B cell (primary cell): Measurements from ENCODE around the gene NAV2. TPM values are rescaled to one million over a fixed set of nuclear protein-coding genes. Genes with fewer than 3 reads are reported as not detected.

ENCODE experiments used
- ATAC-seq: fragments of 200-7000 bp; cut with Tn5 transposase; one replicate; pipeline ENCODE4 v1.10.0; 2021; ENCODE audit warnings: low read depth, mild to moderate bottlenecking, moderate number of reproducible peaks, moderate library complexity
- CTCF ChIA-PET: fragments of 350-600 bp; sonication (Branson Sonifier 250); formaldehyde crosslinking; loops from one replicate; lab custom pipeline; 2021; ENCODE audit warnings: antibody characterized with exemption, inconsistent platforms; lab: Charles Lee
- POLR2A ChIA-PET: fragments of 350-600 bp; sonication (Branson Sonifier 250); formaldehyde crosslinking; loops from one replicate; lab custom pipeline; 2021; ENCODE audit warnings: antibody characterized with exemption; lab: Charles Lee
- DNase-seq: peaks from one replicate; pipeline ENCODE4 v3.0.0; 2013
- H2AFZ ChIP-seq: 2 replicates; pipeline ENCODE4 v1.6.1; 2012; ENCODE audit warnings: mild to moderate bottlenecking, low read depth, low read length; ENCODE audit not compliant: insufficient read depth, poor library complexity, severe bottlenecking
- H3K27ac ChIP-seq, 2 donors: 1 replicate in 1 of 2; 2 replicates in 1 of 2; pipeline ENCODE4 v1.5.1; 2012 to 2013; ENCODE audit warnings: low read length in 2 of 2, mild to moderate bottlenecking in 2 of 2, moderate library complexity in 1 of 2
- H3K27me3 ChIP-seq, 4 experiments: fragments of 200-600 bp in 1 of 4; sonication (generic) in 1 of 4; replicated peaks in 1 of 4; 1 replicate in 2 of 4; 2 replicates in 2 of 4; pipeline versions ENCODE4 v1.6.1 to v1.7.0; 2013 to 2016; ENCODE audit warnings: low read length in 3 of 4, mild to moderate bottlenecking in 2 of 4, mixed read lengths in 1 of 4, moderate library complexity in 1 of 4; ENCODE audit not compliant: insufficient read depth in 4 of 4, control insufficient read depth in 3 of 4; ENCODE audit errors: control extremely low read depth in 1 of 4
- H3K36me3 ChIP-seq, 2 experiments: replicated peaks in 1 of 2; 1 replicate in 1 of 2; 2 replicates in 1 of 2; pipeline versions ENCODE4 v1.6.1 to v1.7.1; 2013; ENCODE audit warnings: low read length in 1 of 2; ENCODE audit not compliant: insufficient read depth in 2 of 2, control insufficient read depth in 1 of 2; ENCODE audit errors: control extremely low read depth in 1 of 2, extremely low read depth in 1 of 2
- H3K4me1 ChIP-seq, 2 donors: fragments of 200-600 bp in 1 of 2; sonication (generic) in 1 of 2; 1 replicate in 1 of 2; 2 replicates in 1 of 2; pipeline versions ENCODE4 v1.5.1 to v1.6.1; 2013 to 2017; ENCODE audit warnings: low read length in 2 of 2; ENCODE audit not compliant: control insufficient read depth in 2 of 2, insufficient read depth in 2 of 2
- H3K4me2 ChIP-seq: replicated peaks from 2 replicates; pipeline ENCODE3; 2012; ENCODE audit warnings: mild to moderate bottlenecking, low read depth, low read length; ENCODE audit not compliant: poor library complexity, severe bottlenecking
- H3K4me3 ChIP-seq, 5 experiments: fragments of 200-600 bp in 1 of 5; sonication (generic) in 1 of 5; 1 replicate in 3 of 5; 2 replicates in 2 of 5; pipeline versions ENCODE4 v1.5.1 to v1.7.0; 2011 to 2016; ENCODE audit warnings: low read length in 4 of 5, mild to moderate bottlenecking in 4 of 5, low read depth in 2 of 5, control low read depth in 1 of 5, moderate library complexity in 1 of 5; ENCODE audit not compliant: insufficient read depth in 1 of 5; ENCODE audit errors: control extremely low read depth in 1 of 5, extremely low read depth in 1 of 5
- H3K79me2 ChIP-seq: fragments of 200-600 bp; sonication (generic); one replicate; pipeline ENCODE4 v1.6.0; 2016; ENCODE audit warnings: low read length; ENCODE audit not compliant: control insufficient read depth, insufficient read depth
- H3K9ac ChIP-seq: fragments of 200-600 bp; sonication (generic); 2 replicates; pipeline ENCODE4 v1.6.1; 2017; ENCODE audit warnings: mild to moderate bottlenecking, low read length, moderate library complexity
- H3K9me3 ChIP-seq, 3 donors: one replicate each; pipeline versions ENCODE4 v1.6.1 to v1.7.1; 2013; ENCODE audit warnings: low read length in 2 of 3; ENCODE audit not compliant: control insufficient read depth in 2 of 3, insufficient read depth in 1 of 3; ENCODE audit errors: control extremely low read depth in 1 of 3
- H4K20me1 ChIP-seq: 2 replicates; pipeline ENCODE4 v1.6.0; 2012; ENCODE audit warnings: mild to moderate bottlenecking, low read length; ENCODE audit not compliant: insufficient read depth, control insufficient read depth, poor library complexity, severe bottlenecking
- H3K27ac Mint-ChIP-seq: one replicate; pipeline ENCODE4 v1.8.0; 2021; ENCODE audit warnings: mixed read lengths
- H3K27me3 Mint-ChIP-seq: one replicate; pipeline ENCODE4 v1.8.0; 2021; ENCODE audit warnings: mixed read lengths
- H3K4me1 Mint-ChIP-seq: one replicate; pipeline ENCODE4 v1.8.0; 2021; ENCODE audit warnings: mixed read lengths
- H3K4me3 Mint-ChIP-seq: one replicate; pipeline ENCODE4 v1.8.0; 2021; ENCODE audit warnings: mixed read lengths
- H3K9me3 Mint-ChIP-seq: one replicate; pipeline ENCODE4 v1.8.0; 2022; ENCODE audit warnings: mixed read lengths; ENCODE audit not compliant: insufficient read depth
- CTCF ChIP-seq: fragments of 200-600 bp; IDR thresholded peaks from one replicate; pipeline ENCODE4 v1.8.0; 2022; ENCODE audit warnings: antibody characterized with exemption, mild to moderate bottlenecking
- EZH2 ChIP-seq: IDR thresholded peaks from 2 replicates; pipeline ENCODE4 v1.6.1; 2012; ENCODE audit warnings: borderline replicate concordance, low read depth, mild to moderate bottlenecking, moderate library complexity, low read length; ENCODE audit not compliant: insufficient read depth, poor library complexity, severe bottlenecking
- WGBS: methylation state at CpG from one replicate; pipeline ENCODE4 v1.1.5; 2013; ENCODE audit warnings: missing lambda C conversion rate; ENCODE audit not compliant: insufficient coverage; 5-methylcytosine and 5-hydroxymethylcytosine counted together
- intact Hi-C: fragments of 100-400 bp; cut with micrococcal nuclease; formaldehyde crosslinking; loops from one replicate; pipeline ENCODE4 v1.10.0; 2022
- polyA plus RNA-seq: library from polyadenylated mRNA; depleted of rRNA; stranded (reverse); fragments of >200 nt; gene quantifications from 2 replicates; pipeline ENCODE4 v1.2.3, GENCODE V29; 2012
- total RNA-seq, 2 donors: library from RNA; stranded (reverse); fragments of 120-200 nt in 1 of 2; gene quantifications; 1 replicate in 1 of 2; 2 replicates in 1 of 2; pipeline versions ENCODE4 v1.2.3 to v1.2.4, GENCODE V29; 2013 to 2022

NAV2 gene
- total and polyA plus RNA-seq, 2 donors (not counting 1 experiment from before 2014, with no cell fraction given): 0.82 to 22.2 TPM

DNA sequence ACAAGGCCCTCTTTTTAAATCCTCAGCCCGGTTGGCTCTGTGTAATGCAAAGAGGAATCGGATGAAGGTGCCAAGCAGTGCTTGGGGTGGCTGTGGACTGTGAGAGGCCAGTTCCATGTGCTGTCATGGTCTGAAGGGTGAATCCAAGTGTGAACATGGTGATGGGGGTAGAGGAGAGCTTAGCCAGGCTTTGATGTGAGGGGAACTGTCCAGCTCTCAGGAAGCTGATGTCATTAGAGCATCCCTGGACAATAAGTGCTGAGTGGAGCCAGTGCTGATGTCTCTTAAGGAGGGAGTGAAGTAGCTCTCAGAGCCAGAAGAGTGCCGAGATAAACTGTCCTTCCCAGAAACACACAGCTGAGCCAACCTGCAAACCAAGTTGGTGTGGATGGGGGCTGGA lies 53.6 kb downstream of the NAV2 start:
- DNase-seq (no peak), ATAC-seq (no peak)
- CTCF ChIA-PET: interaction anchor here (1.2 kb wide), 1 partner anchor 10 kb away, joined by 3 read pairs; no protein-coding TSS in a partner anchor
- Mint-ChIP-seq H3K27ac (no peak overlapping the region), H3K27me3 (peaks cover 33% of the 10 kb centered on the region), H3K4me3 (no peak overlapping the region), H3K4me1 (no peaks in the 10 kb centered on the region), H3K9me3 (no peaks in the 10 kb centered on the region)
- no peak overlapping the region for H3K4me3 ChIP-seq
- no peaks in the 10 kb centered on the region for H4K20me1 ChIP-seq
- H3K36me3 ChIP-seq: no peaks in the 10 kb centered on the region
- intact Hi-C loops: no loop called here
- no peak overlapping the region for H3K27ac ChIP-seq
- TF ChIP-seq EZH2: no peak
- TF ChIP-seq CTCF: no peak
- H3K9ac ChIP-seq: no peak overlapping the region
- POLR2A ChIA-PET: interaction anchor here (0.6 kb wide), 1 partner anchor 12 kb away, joined by 3 read pairs; no protein-coding TSS in a partner anchor
- no peak overlapping the region for H3K4me2 ChIP-seq
- H3K4me1 ChIP-seq: no peaks in the 10 kb centered on the region
- H3K27me3 ChIP-seq: peaks cover 0 to 3% (median 0%) of the 10 kb centered on the region in 4 experiments
- H2AFZ ChIP-seq: no peak overlapping the region
- no peaks in the 10 kb centered on the region for H3K79me2 ChIP-seq
- no peaks in the 10 kb centered on the region for H3K9me3 ChIP-seq
- WGBS: 100% methylated on average over 1 of the region's 3 CpGs

DNA sequence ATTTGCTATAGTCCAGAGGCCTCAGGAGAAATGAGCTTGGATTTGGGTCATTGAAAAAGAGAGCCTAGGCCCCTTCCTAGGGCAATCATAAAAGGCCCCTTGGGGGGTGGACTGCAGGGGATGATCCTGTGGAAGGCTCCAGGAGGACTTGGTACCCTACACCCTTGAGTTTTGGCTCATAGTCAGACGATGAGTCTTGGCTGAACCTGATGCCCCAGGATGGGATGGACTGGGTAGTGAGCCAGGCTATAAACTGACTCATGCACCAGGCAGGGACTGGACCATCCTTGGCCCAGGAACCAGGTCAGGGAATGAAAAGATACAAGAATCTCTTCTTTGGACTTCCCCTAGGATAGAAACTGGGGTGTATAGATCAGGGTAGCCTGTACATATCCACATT lies 54.2 kb downstream of the NAV2 start:
- H3K4me2 ChIP-seq: no peak overlapping the region
- no peaks in the 10 kb centered on the region for H3K9me3 Mint-ChIP-seq
- H3K4me3 Mint-ChIP-seq: no peak overlapping the region
- intact Hi-C loops: no loop called here
- CTCF ChIA-PET: interaction anchor here (1.2 kb wide), 1 partner anchor 9 kb away, joined by 3 read pairs; no protein-coding TSS in a partner anchor
- no peaks in the 10 kb centered on the region for H3K4me1 Mint-ChIP-seq
- H4K20me1 ChIP-seq: no peaks in the 10 kb centered on the region
- no peak overlapping the region for H2AFZ ChIP-seq
- no peaks in the 10 kb centered on the region for H3K9me3 ChIP-seq
- no peaks in the 10 kb centered on the region for H3K4me1 ChIP-seq
- H3K27ac ChIP-seq: no peak overlapping the region
- 80% methylated on average over 1 of the region's 1 CpG for WGBS
- H3K4me3 ChIP-seq: no peak overlapping the region
- H3K79me2 ChIP-seq: no peaks in the 10 kb centered on the region
- H3K27me3 ChIP-seq: peaks cover 0 to 3% (median 0%) of the 10 kb centered on the region in 4 experiments
- no peak overlapping the region for H3K27ac Mint-ChIP-seq
- H3K27me3 Mint-ChIP-seq: peaks cover 34% of the 10 kb centered on the region
- ATAC-seq (no peak), DNase-seq (no peak)
- H3K9ac ChIP-seq: no peak overlapping the region
- H3K36me3 ChIP-seq: no peaks in the 10 kb centered on the region
- TF ChIP-seq EZH2 (no peak), CTCF (no peak)
- POLR2A ChIA-PET: no interaction called here
